HCT116 (cell line): ENCODE data around the gene PTPN23.

Experiments
- ATF3 ChIP-seq: IDR thresholded peaks from 2 replicates; pipeline ENCODE4 v1.6.1; 2012
- CBX3 ChIP-seq: IDR thresholded peaks from 2 replicates; pipeline ENCODE4 v1.6.1; 2012; ENCODE audit warnings: low read depth
- CTCF ChIP-seq, 3 experiments: fragments of 200-600 bp in 1 of 3; sonication (generic) in 1 of 3; IDR thresholded peaks in 2 of 3; conservative IDR thresholded peaks in 1 of 3; 2 replicates each; pipeline ENCODE4 v1.5.1; 2012 to 2017; ENCODE audit warnings: low read depth in 2 of 3, low read length in 2 of 3, antibody characterized with exemption in 1 of 3, borderline replicate concordance in 1 of 3, control low read depth in 1 of 3, mild to moderate bottlenecking in 1 of 3, mixed read lengths in 1 of 3, mixed run types in 1 of 3, moderate library complexity in 1 of 3; ENCODE audit not compliant: insufficient read depth in 1 of 3
- JUND ChIP-seq: IDR thresholded peaks from 2 replicates; pipeline ENCODE4 v1.6.1; 2012
- MAX ChIP-seq: IDR thresholded peaks from 2 replicates; pipeline ENCODE4 v1.6.1; 2012
- POLR2A ChIP-seq: IDR thresholded peaks from 2 replicates; pipeline ENCODE4 v1.7.0; 2011; ENCODE audit warnings: borderline replicate concordance; ENCODE audit not compliant: insufficient read depth, insufficient read length; ENCODE audit errors: extremely low read depth
- POLR2AphosphoS5 ChIP-seq: IDR thresholded peaks from 2 replicates; pipeline ENCODE4 v1.6.1; 2011; ENCODE audit warnings: mild to moderate bottlenecking, low read depth, low read length, moderate library complexity
- SP1 ChIP-seq: IDR thresholded peaks from 2 replicates; pipeline ENCODE4 v1.6.1; 2012; ENCODE audit warnings: low read depth
- YY1 ChIP-seq: IDR thresholded peaks from 2 replicates; pipeline ENCODE4 v1.6.1; 2011; ENCODE audit warnings: low read length, low read depth, moderate library complexity, mild to moderate bottlenecking; ENCODE audit not compliant: insufficient replicate concordance; ENCODE audit errors: extremely low read depth
- ZBTB33 ChIP-seq: IDR thresholded peaks from 2 replicates; pipeline ENCODE4 v1.6.1; 2011; ENCODE audit warnings: mild to moderate bottlenecking, low read length, moderate library complexity; ENCODE audit not compliant: insufficient replicate concordance; ENCODE audit errors: extremely low read depth
- ZFX ChIP-seq: fragments of 450-650 bp; IDR thresholded peaks from 2 replicates; pipeline ENCODE4 v1.6.1; 2017
- ZNF274 ChIP-seq: fragments of 200-500 bp; sonication (Bioruptor generic); IDR thresholded peaks from 2 replicates; pipeline ENCODE4 v1.6.1; 2014; ENCODE audit warnings: mild to moderate bottlenecking, low read depth, low read length, inconsistent platforms

- TF ChIP-seq CTCF (IDR thresholded peaks at IDR 0.05 in 2 of 3, conservative IDR thresholded peaks at IDR 0.05 in 1 of 3; ENCODE audit: borderline replicate concordance in 1 of 3, insufficient read depth in 1 of 3, low read depth in 2 of 3, low read length in 2 of 3), result no peak
- no peak for TF ChIP-seq ZNF274
- no peak for TF ChIP-seq JUND
- TF ChIP-seq POLR2AphosphoS5, result no peak
- no peak for TF ChIP-seq SP1
- no peak for TF ChIP-seq CBX3
- TF ChIP-seq YY1, result no peak
- no peak for TF ChIP-seq MAX
- no peak for TF ChIP-seq ZFX
- no peak for TF ChIP-seq POLR2A
- no peak for TF ChIP-seq ATF3
- no peak for TF ChIP-seq ZBTB33
These were observed 21.5 kb upstream of the PTPN23 start for GRCh38 chr3:47359323-47359722.
